Measurements from ENCODE around the gene SPTBN4.
"Not testable (repeated sequence)": the region's sequence is repeated elsewhere in the genome, so short reads cannot be mapped to it uniquely, and the experiment has no call there.

Gene SPTBN4

GRCh38 chr19:40457048-40457447 is 9.8 kb upstream of the SPTBN4 start:
- Histone ChIP-seq H3K36me3 (ENCODE audit: control insufficient read depth, insufficient read depth, low read length) (no peaks in the 10 kb centered on the region), H3K9me3 (ENCODE audit: control insufficient read depth, insufficient read depth, low read length) (no peaks in the 10 kb centered on the region), H3K4me3 (ENCODE audit: low read depth, low read length) (no peak overlapping the region), H3K9ac (ENCODE audit: low read depth, low read length) (no peak overlapping the region), H3K27me3 (ENCODE audit: control insufficient read depth, insufficient read depth, low read length) (no peaks in the 10 kb centered on the region), H3K27ac (ENCODE audit: low read depth, low read length) (no peak overlapping the region), H3K4me1 (ENCODE audit: control insufficient read depth, insufficient read depth, low read length) (no peaks in the 10 kb centered on the region)

GRCh38 chr19:40457953-40458596 is 8.7 kb upstream of the SPTBN4 start:
- no peaks in the 10 kb centered on the region for H3K27me3 ChIP-seq (ENCODE audit: control insufficient read depth, insufficient read depth, low read length)
- no peaks in the 10 kb centered on the region for H3K4me1 ChIP-seq (ENCODE audit: control insufficient read depth, insufficient read depth, low read length)
- no peaks in the 10 kb centered on the region for H3K9me3 ChIP-seq (ENCODE audit: control insufficient read depth, insufficient read depth, low read length)
- no peak overlapping the region for H3K4me3 ChIP-seq (ENCODE audit: low read depth, low read length)
- no peak overlapping the region for H3K27ac ChIP-seq (ENCODE audit: low read depth, low read length)
- H3K36me3 ChIP-seq (ENCODE audit: control insufficient read depth, insufficient read depth, low read length) = no peaks in the 10 kb centered on the region
- no peak overlapping the region for H3K9ac ChIP-seq (ENCODE audit: low read depth, low read length)

- no peaks in the 10 kb centered on the region for H3K36me3 ChIP-seq (ENCODE audit: control insufficient read depth, insufficient read depth, low read length)
- no peaks in the 10 kb centered on the region for H3K4me1 ChIP-seq (ENCODE audit: control insufficient read depth, insufficient read depth, low read length)
- H3K27me3 ChIP-seq (ENCODE audit: control insufficient read depth, insufficient read depth, low read length) = no peaks in the 10 kb centered on the region
- no peak overlapping the region for H3K4me3 ChIP-seq (ENCODE audit: low read depth, low read length)
- no peak overlapping the region for H3K9ac ChIP-seq (ENCODE audit: low read depth, low read length)
- no peak overlapping the region for H3K27ac ChIP-seq (ENCODE audit: low read depth, low read length)
- H3K9me3 ChIP-seq (ENCODE audit: control insufficient read depth, insufficient read depth, low read length) = no peaks in the 10 kb centered on the region
Measured at GRCh38 chr19:40458597-40458974, 8.2 kb upstream of the SPTBN4 start.

- Histone ChIP-seq H3K4me1 (ENCODE audit: control insufficient read depth, insufficient read depth, low read length) (no peaks in the 10 kb centered on the region), H3K9ac (ENCODE audit: low read depth, low read length) (no peak overlapping the region), H3K27me3 (ENCODE audit: control insufficient read depth, insufficient read depth, low read length) (no peaks in the 10 kb centered on the region), H3K27ac (ENCODE audit: low read depth, low read length) (no peak overlapping the region), H3K9me3 (ENCODE audit: control insufficient read depth, insufficient read depth, low read length) (no peaks in the 10 kb centered on the region), H3K4me3 (ENCODE audit: low read depth, low read length) (no peak overlapping the region), H3K36me3 (ENCODE audit: control insufficient read depth, insufficient read depth, low read length) (no peaks in the 10 kb centered on the region)
Measured at GRCh38 chr19:40460185-40460584, 6.6 kb upstream of the SPTBN4 start.

- Histone ChIP-seq H3K27ac (ENCODE audit: low read depth, low read length) (no peak overlapping the region), H3K9me3 (ENCODE audit: control insufficient read depth, insufficient read depth, low read length) (no peaks in the 10 kb centered on the region), H3K4me3 (ENCODE audit: low read depth, low read length) (no peak overlapping the region), H3K4me1 (ENCODE audit: control insufficient read depth, insufficient read depth, low read length) (0 out of 2 replicates have a peak, but pooled peaks cover 4% of the 10 kb centered on the region), H3K9ac (ENCODE audit: low read depth, low read length) (no peak overlapping the region), H3K36me3 (ENCODE audit: control insufficient read depth, insufficient read depth, low read length) (no peaks in the 10 kb centered on the region), H3K27me3 (ENCODE audit: control insufficient read depth, insufficient read depth, low read length) (peaks cover 9% of the 10 kb centered on the region)
Measured at GRCh38 chr19:40461669-40462221, 5.1 kb upstream of the SPTBN4 start.

- not testable (repeated sequence) for H3K9me3 ChIP-seq (ENCODE audit: control insufficient read depth, insufficient read depth, low read length); H3K36me3 ChIP-seq (ENCODE audit: control insufficient read depth, insufficient read depth, low read length); H3K4me3 ChIP-seq (ENCODE audit: low read depth, low read length); H3K4me1 ChIP-seq (ENCODE audit: control insufficient read depth, insufficient read depth, low read length); H3K9ac ChIP-seq (ENCODE audit: low read depth, low read length); H3K27ac ChIP-seq (ENCODE audit: low read depth, low read length)
- peaks cover 26% of the 10 kb centered on the region for H3K27me3 ChIP-seq (ENCODE audit: control insufficient read depth, insufficient read depth, low read length)
Measured at GRCh38 chr19:40463587-40464037, 3.2 kb upstream of the SPTBN4 start.

- no peaks in the 10 kb centered on the region for H3K9me3 ChIP-seq (ENCODE audit: control insufficient read depth, insufficient read depth, low read length)
- H3K36me3 ChIP-seq (ENCODE audit: control insufficient read depth, insufficient read depth, low read length) = no peaks in the 10 kb centered on the region
- H3K27ac ChIP-seq (ENCODE audit: low read depth, low read length) = peak overlapping the region; percentile 15
- 0 out of 2 replicates have a peak, but pooled peaks cover 4% of the 10 kb centered on the region for H3K4me1 ChIP-seq (ENCODE audit: control insufficient read depth, insufficient read depth, low read length)
- H3K9ac ChIP-seq (ENCODE audit: low read depth, low read length) = no peak overlapping the region
- H3K4me3 ChIP-seq (ENCODE audit: low read depth, low read length) = peak overlapping the region; percentile 88; the same call in 1 of the 2 replicates
- H3K27me3 ChIP-seq (ENCODE audit: control insufficient read depth, insufficient read depth, low read length) = peaks cover 27% of the 10 kb centered on the region
Measured at GRCh38 chr19:40464059-40465024, 2.5 kb upstream of the SPTBN4 start.

- Histone ChIP-seq H3K4me3 (ENCODE audit: low read depth, low read length) (peak overlapping the region; percentile 88), H3K36me3 (ENCODE audit: control insufficient read depth, insufficient read depth, low read length) (no peaks in the 10 kb centered on the region), H3K27ac (ENCODE audit: low read depth, low read length) (no peak overlapping the region), H3K27me3 (ENCODE audit: control insufficient read depth, insufficient read depth, low read length) (peaks cover 27% of the 10 kb centered on the region), H3K9ac (ENCODE audit: low read depth, low read length) (0 out of 2 replicates have a peak overlapping the region, but pooled peaks have one; percentile 58), H3K4me1 (ENCODE audit: control insufficient read depth, insufficient read depth, low read length) (0 out of 2 replicates have a peak, but pooled peaks cover 4% of the 10 kb centered on the region), H3K9me3 (ENCODE audit: control insufficient read depth, insufficient read depth, low read length) (no peaks in the 10 kb centered on the region)
Measured at GRCh38 chr19:40465025-40465556, 1.7 kb upstream of the SPTBN4 start.

- H3K9me3 ChIP-seq (ENCODE audit: control insufficient read depth, insufficient read depth, low read length) = no peaks in the 10 kb centered on the region
- H3K27ac ChIP-seq (ENCODE audit: low read depth, low read length) = peak within 1 kb of the TSS; percentile 5
- H3K4me3 ChIP-seq (ENCODE audit: low read depth, low read length) = peak within 1 kb of the TSS; percentile 88
- peak within 1 kb of the TSS; percentile 58; the same call in 1 of the 2 replicates for H3K9ac ChIP-seq (ENCODE audit: low read depth, low read length)
- H3K36me3 ChIP-seq (ENCODE audit: control insufficient read depth, insufficient read depth, low read length) = no peaks in the 10 kb centered on the region
- peaks cover 27% of the 10 kb centered on the region for H3K27me3 ChIP-seq (ENCODE audit: control insufficient read depth, insufficient read depth, low read length)
- H3K4me1 ChIP-seq (ENCODE audit: control insufficient read depth, insufficient read depth, low read length) = 0 out of 2 replicates have a peak, but pooled peaks cover 4% of the 10 kb centered on the region
Measured at GRCh38 chr19:40465557-40466218, 1.1 kb upstream of the SPTBN4 start, which contains the start of gene BLVRB. Gene BLVRB (minus strand): TSS chr19:40465745. CDS start chr19:40465688, 57 bp downstream.

GRCh38 chr19:40466219-40466984 is 399 bp upstream of the SPTBN4 start:
- Histone ChIP-seq H3K27ac (ENCODE audit: low read depth, low read length) (no peak overlapping the region), H3K27me3 (ENCODE audit: control insufficient read depth, insufficient read depth, low read length) (peaks cover 27% of the 10 kb centered on the region), H3K4me3 (ENCODE audit: low read depth, low read length) (peak overlapping the region; percentile 88), H3K4me1 (ENCODE audit: control insufficient read depth, insufficient read depth, low read length) (0 out of 2 replicates have a peak, but pooled peaks cover 4% of the 10 kb centered on the region), H3K36me3 (ENCODE audit: control insufficient read depth, insufficient read depth, low read length) (no peaks in the 10 kb centered on the region), H3K9ac (ENCODE audit: low read depth, low read length) (no peak overlapping the region), H3K9me3 (ENCODE audit: control insufficient read depth, insufficient read depth, low read length) (no peaks in the 10 kb centered on the region)
